Neural cell (in vitro differentiated cells): Measurements from ENCODE around the gene KRT9.

Experiments used
- EP300 ChIP-seq: fragments of 450-650 bp; conservative IDR thresholded peaks from 2 replicates; pipeline ENCODE4 v1.6.1; 2014; ENCODE audit warnings: antibody characterized with exemption, mild to moderate bottlenecking, moderate library complexity; ENCODE audit not compliant: poor library complexity, severe bottlenecking
- EZH2 ChIP-seq: fragments of 200-600, 300-800 bp; shearing (Covaris generic), sonication (generic); IDR thresholded peaks from 2 replicates; pipeline ENCODE4 v1.6.1; 2014; ENCODE audit warnings: antibody characterized with exemption, low read length, borderline replicate concordance, mild to moderate bottlenecking; ENCODE audit not compliant: insufficient read depth, poor library complexity, severe bottlenecking
- MXI1 ChIP-seq: fragments of 450-650 bp; conservative IDR thresholded peaks from 2 replicates; pipeline ENCODE4 v1.6.1; 2014; ENCODE audit warnings: antibody characterized with exemption, mild to moderate bottlenecking; ENCODE audit not compliant: poor library complexity, severe bottlenecking
- POLR2AphosphoS5 ChIP-seq: IDR thresholded peaks from 2 replicates; pipeline ENCODE4 v1.6.1; 2012
- RAD21 ChIP-seq: fragments of 450-650 bp; conservative IDR thresholded peaks from 2 replicates; pipeline ENCODE4 v1.6.1; 2014; ENCODE audit warnings: antibody characterized with exemption, mild to moderate bottlenecking, moderate library complexity
- SMC3 ChIP-seq: fragments of 450-650 bp; conservative IDR thresholded peaks from 2 replicates; pipeline ENCODE4 v1.6.1; 2014; ENCODE audit warnings: antibody characterized with exemption, mild to moderate bottlenecking, moderate library complexity; ENCODE audit not compliant: poor library complexity
- TF ChIP-seq, protein P1 (sequence below): fragments of 450-650 bp; IDR thresholded peaks from 2 replicates; pipeline ENCODE4 v1.5.1; 2014; ENCODE audit warnings: antibody characterized with exemption, mild to moderate bottlenecking, moderate library complexity; ENCODE audit not compliant: poor library complexity, severe bottlenecking
- TF ChIP-seq, protein P2 (sequence below): IDR thresholded peaks from 2 replicates; pipeline ENCODE4 v1.6.1; 2012; ENCODE audit warnings: borderline replicate concordance

DNA sequence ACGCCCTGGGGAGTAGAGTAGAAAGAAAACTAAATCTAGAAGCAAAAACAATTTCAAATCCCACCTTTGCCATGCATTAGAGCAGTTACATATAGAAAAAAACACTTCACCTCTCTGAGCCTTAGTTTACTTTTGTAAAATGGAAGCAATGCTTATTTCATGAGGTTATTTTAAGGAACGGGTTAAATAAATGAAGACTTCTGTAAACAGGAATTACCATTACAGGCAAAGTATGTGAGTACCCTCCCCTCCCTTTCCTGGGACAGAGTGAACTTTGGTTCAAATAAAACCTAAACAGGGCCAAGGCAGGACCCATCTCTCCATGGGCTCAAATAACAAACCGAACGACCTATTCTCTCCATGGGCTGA lies 48.6 kb downstream of the KRT9 start:
- TF ChIP-seq POLR2AphosphoS5 (no peak), SMC3 (no peak), EZH2 (no peak), EP300 (no peak), RAD21 (no peak), MXI1 (no peak)
- TF ChIP-seq, protein P1, sequence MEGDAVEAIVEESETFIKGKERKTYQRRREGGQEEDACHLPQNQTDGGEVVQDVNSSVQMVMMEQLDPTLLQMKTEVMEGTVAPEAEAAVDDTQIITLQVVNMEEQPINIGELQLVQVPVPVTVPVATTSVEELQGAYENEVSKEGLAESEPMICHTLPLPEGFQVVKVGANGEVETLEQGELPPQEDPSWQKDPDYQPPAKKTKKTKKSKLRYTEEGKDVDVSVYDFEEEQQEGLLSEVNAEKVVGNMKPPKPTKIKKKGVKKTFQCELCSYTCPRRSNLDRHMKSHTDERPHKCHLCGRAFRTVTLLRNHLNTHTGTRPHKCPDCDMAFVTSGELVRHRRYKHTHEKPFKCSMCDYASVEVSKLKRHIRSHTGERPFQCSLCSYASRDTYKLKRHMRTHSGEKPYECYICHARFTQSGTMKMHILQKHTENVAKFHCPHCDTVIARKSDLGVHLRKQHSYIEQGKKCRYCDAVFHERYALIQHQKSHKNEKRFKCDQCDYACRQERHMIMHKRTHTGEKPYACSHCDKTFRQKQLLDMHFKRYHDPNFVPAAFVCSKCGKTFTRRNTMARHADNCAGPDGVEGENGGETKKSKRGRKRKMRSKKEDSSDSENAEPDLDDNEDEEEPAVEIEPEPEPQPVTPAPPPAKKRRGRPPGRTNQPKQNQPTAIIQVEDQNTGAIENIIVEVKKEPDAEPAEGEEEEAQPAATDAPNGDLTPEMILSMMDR = no peak
- TF ChIP-seq, protein P2, sequence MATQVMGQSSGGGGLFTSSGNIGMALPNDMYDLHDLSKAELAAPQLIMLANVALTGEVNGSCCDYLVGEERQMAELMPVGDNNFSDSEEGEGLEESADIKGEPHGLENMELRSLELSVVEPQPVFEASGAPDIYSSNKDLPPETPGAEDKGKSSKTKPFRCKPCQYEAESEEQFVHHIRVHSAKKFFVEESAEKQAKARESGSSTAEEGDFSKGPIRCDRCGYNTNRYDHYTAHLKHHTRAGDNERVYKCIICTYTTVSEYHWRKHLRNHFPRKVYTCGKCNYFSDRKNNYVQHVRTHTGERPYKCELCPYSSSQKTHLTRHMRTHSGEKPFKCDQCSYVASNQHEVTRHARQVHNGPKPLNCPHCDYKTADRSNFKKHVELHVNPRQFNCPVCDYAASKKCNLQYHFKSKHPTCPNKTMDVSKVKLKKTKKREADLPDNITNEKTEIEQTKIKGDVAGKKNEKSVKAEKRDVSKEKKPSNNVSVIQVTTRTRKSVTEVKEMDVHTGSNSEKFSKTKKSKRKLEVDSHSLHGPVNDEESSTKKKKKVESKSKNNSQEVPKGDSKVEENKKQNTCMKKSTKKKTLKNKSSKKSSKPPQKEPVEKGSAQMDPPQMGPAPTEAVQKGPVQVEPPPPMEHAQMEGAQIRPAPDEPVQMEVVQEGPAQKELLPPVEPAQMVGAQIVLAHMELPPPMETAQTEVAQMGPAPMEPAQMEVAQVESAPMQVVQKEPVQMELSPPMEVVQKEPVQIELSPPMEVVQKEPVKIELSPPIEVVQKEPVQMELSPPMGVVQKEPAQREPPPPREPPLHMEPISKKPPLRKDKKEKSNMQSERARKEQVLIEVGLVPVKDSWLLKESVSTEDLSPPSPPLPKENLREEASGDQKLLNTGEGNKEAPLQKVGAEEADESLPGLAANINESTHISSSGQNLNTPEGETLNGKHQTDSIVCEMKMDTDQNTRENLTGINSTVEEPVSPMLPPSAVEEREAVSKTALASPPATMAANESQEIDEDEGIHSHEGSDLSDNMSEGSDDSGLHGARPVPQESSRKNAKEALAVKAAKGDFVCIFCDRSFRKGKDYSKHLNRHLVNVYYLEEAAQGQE = no peak
